GM18508 (cell line): ENCODE results near the gene GLT6D1.
"Not testable (repeated sequence)": the region's sequence is repeated elsewhere in the genome, so short reads cannot be mapped to it uniquely, and the experiment has no call there.

ENCODE experiments used
- ATAC-seq: cut with Tn5 transposase; IDR thresholded peaks from one replicate; pipeline ENCODE4 v1.9.1; 2021; ENCODE audit warnings: moderate number of reproducible peaks; ENCODE audit not compliant: insufficient read depth, unreplicated experiment

Gene GLT6D1

GRCh38 chr9:135665795-135666189 is 26.5 kb upstream of the GLT6D1 start:
- no peak for ATAC-seq

GRCh38 chr9:135664801-135665794 is 25.8 kb upstream of the GLT6D1 start:
- no peak for ATAC-seq

- no peak for ATAC-seq
These were observed 24.9 kb upstream of the GLT6D1 start for GRCh38 chr9:135664266-135664665.

GRCh38 chr9:135663857-135664256 is 24.5 kb upstream of the GLT6D1 start:
- no peak for ATAC-seq

- no peak for ATAC-seq
These were observed 24.1 kb upstream of the GLT6D1 start for GRCh38 chr9:135663451-135663770.

- no peak for ATAC-seq
These were observed 23.6 kb upstream of the GLT6D1 start, which contains the start of gene LCN9 for GRCh38 chr9:135662758-135663450. Gene LCN9, plus strand, starts transcription at chr9:135663309. Its CDS starts 13 bp downstream, at chr9:135663322.

- no peak for ATAC-seq
These were observed 22.6 kb upstream of the GLT6D1 start for GRCh38 chr9:135661816-135662560.

GRCh38 chr9:135660407-135660806 is 21.1 kb upstream of the GLT6D1 start:
- no peak for ATAC-seq

GRCh38 chr9:135659252-135659651 is 19.9 kb upstream of the GLT6D1 start:
- no peak for ATAC-seq

- ATAC-seq, result no peak
These were observed 18.1 kb upstream of the GLT6D1 start for GRCh38 chr9:135657416-135657815.

- ATAC-seq, result no peak
These were observed 16.0 kb upstream of the GLT6D1 start for GRCh38 chr9:135655317-135655716.

GRCh38 chr9:135650408-135650807 is 11.1 kb upstream of the GLT6D1 start:
- ATAC-seq, result no peak

- no peak for ATAC-seq
These were observed 10.2 kb upstream of the GLT6D1 start for GRCh38 chr9:135649508-135649907.

- no peak for ATAC-seq
These were observed 9.4 kb upstream of the GLT6D1 start for GRCh38 chr9:135648494-135649410.

- ATAC-seq, result no peak
These were observed 8.5 kb upstream of the GLT6D1 start for GRCh38 chr9:135647884-135648283.

GRCh38 chr9:135644631-135645218 is 5.4 kb upstream of the GLT6D1 start:
- ATAC-seq, result no peak

- ATAC-seq, result no peak
These were observed 2.4 kb upstream of the GLT6D1 start for GRCh38 chr9:135641745-135642144.

GRCh38 chr9:135641047-135641446 is 1.7 kb upstream of the GLT6D1 start:
- ATAC-seq, result no peak

- not testable (repeated sequence) for ATAC-seq
These were observed 2.3 kb downstream of the GLT6D1 start for GRCh38 chr9:135636930-135637530.
